ENCODE results near the gene TMEM229A. TPM values are rescaled to one million over a fixed set of nuclear protein-coding genes. Genes with fewer than 3 reads are reported as not detected.

Gene TMEM229A
- total and polyA plus RNA-seq, 10 of the 15 experiments (the other 5 are each of a cell fraction or from before 2014, with no cell fraction given): not detected

DNA sequence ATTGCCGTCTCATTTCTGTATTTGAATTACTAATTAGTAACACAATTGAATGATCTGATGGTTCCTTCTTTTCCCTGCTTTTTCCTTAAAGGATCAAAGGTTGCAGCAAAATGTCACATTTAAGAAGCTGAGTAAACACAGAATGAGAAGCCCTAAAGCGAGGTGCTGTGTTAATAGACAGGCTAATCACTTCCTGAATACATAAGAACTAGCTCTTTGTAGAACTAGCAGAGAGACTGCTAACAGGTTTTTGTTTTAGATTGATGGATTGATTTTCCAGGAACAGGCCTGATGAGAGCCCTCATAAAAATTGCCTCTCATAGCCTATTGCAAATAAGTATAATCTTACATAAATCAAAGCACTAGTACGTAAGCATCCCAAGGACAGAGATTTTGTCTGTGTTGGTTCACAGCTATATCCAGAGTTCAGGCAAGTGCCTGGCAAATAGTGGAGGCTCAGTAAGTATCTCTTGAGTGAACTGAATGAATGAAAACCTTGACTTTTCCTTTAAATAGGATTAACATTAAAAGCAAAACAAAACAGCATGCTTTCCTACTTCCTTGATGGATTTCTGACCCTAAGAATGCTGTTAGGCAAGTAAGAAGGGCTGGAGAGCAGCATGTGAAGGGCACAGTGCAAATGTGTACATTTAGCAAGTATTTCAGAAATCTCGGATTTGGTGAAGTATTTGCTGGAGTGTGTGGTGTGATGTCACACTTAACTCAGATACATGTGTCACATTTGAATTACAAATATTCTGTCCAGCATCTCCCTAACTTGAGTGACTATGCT lies 3.3 kb downstream of the TMEM229A start (continued):
- TF ChIP-seq, protein P1, sequence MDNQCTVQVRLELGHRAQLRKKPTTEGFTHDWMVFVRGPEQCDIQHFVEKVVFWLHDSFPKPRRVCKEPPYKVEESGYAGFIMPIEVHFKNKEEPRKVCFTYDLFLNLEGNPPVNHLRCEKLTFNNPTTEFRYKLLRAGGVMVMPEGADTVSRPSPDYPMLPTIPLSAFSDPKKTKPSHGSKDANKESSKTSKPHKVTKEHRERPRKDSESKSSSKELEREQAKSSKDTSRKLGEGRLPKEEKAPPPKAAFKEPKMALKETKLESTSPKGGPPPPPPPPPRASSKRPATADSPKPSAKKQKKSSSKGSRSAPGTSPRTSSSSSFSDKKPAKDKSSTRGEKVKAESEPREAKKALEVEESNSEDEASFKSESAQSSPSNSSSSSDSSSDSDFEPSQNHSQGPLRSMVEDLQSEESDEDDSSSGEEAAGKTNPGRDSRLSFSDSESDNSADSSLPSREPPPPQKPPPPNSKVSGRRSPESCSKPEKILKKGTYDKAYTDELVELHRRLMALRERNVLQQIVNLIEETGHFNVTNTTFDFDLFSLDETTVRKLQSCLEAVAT (IDR thresholded peaks at IDR 0.05): no peak

DNA sequence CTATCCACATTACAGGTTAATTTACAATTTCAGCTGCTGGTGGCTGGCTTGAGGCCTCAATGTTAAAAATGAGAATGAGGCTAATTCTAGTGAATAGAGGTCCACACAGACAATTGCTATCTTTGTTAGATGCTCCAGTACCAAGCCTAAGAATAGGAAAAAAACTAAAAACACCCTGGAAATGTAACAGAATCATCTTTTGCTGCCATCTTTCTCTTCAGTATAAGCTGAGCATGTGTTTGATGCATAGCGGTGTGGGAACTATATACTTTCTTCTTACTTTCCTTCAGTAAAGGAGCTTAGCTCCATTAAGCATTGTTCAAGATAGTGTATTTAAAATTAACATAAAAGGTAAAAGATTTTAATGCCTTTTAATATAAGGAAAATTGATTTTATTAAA lies 5.6 kb downstream of the TMEM229A start:
- Histone ChIP-seq H3K9me3 (replicated peaks; ENCODE audit: control insufficient read depth, insufficient read depth, low read length) (no peaks in the 10 kb centered on the region), H3K36me3 (ENCODE audit: control insufficient read depth in 2 of 2, insufficient read depth in 2 of 2, low read length in 1 of 2) (no peaks in the 10 kb centered on the region), H4K20me1 (ENCODE audit: control insufficient read depth, insufficient read depth) (no peaks in the 10 kb centered on the region), H3K4me2 (ENCODE audit: control insufficient read depth, insufficient read depth) (no peak overlapping the region), H3K4me3 (no peak overlapping the region), H3K4me1 (ENCODE audit: control insufficient read depth, insufficient read depth, low read length) (no peaks in the 10 kb centered on the region), H3K9ac (ENCODE audit: control insufficient read depth, insufficient read depth, low read length) (no peak overlapping the region), H3K27me3 (replicated peaks in 1 of 2; ENCODE audit: control insufficient read depth in 2 of 2, insufficient read depth in 2 of 2, low read length in 1 of 2) (peaks cover 0 to 2% of the 10 kb centered on the region in 2 experiments; a peak in 3 of 4 replicates), H2AFZ (ENCODE audit: control insufficient read depth, low read depth, low read length) (no peak overlapping the region), H3K79me2 (ENCODE audit: control insufficient read depth, insufficient read depth, low read length) (no peaks in the 10 kb centered on the region), H3K27ac (ENCODE audit: control insufficient read depth, insufficient read depth) (no peak overlapping the region)
- TF ChIP-seq, protein P2, sequence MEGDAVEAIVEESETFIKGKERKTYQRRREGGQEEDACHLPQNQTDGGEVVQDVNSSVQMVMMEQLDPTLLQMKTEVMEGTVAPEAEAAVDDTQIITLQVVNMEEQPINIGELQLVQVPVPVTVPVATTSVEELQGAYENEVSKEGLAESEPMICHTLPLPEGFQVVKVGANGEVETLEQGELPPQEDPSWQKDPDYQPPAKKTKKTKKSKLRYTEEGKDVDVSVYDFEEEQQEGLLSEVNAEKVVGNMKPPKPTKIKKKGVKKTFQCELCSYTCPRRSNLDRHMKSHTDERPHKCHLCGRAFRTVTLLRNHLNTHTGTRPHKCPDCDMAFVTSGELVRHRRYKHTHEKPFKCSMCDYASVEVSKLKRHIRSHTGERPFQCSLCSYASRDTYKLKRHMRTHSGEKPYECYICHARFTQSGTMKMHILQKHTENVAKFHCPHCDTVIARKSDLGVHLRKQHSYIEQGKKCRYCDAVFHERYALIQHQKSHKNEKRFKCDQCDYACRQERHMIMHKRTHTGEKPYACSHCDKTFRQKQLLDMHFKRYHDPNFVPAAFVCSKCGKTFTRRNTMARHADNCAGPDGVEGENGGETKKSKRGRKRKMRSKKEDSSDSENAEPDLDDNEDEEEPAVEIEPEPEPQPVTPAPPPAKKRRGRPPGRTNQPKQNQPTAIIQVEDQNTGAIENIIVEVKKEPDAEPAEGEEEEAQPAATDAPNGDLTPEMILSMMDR (IDR thresholded peaks at IDR 0.05 in 2 of 3, conservative IDR thresholded peaks at IDR 0.05 in 1 of 3; ENCODE audit: control insufficient read depth in 2 of 3, extremely low read depth in 1 of 3, insufficient read depth in 1 of 3, low read depth in 3 of 3, low read length in 3 of 3): no peak
- no peak for TF ChIP-seq CREM (IDR thresholded peaks at IDR 0.05; ENCODE audit: low read depth)
- TF ChIP-seq KDM1A (IDR thresholded peaks at IDR 0.05; ENCODE audit: borderline replicate concordance): no peak
- TF ChIP-seq RFX5 (IDR thresholded peaks at IDR 0.05; ENCODE audit: low read depth, low read length): no peak
- no peak for TF ChIP-seq MYB (IDR thresholded peaks at IDR 0.05; ENCODE audit: borderline replicate concordance, low read depth, low read length)
- no peak for TF ChIP-seq BMI1 (IDR thresholded peaks at IDR 0.05; ENCODE audit: borderline replicate concordance)
- TF ChIP-seq, protein P3, sequence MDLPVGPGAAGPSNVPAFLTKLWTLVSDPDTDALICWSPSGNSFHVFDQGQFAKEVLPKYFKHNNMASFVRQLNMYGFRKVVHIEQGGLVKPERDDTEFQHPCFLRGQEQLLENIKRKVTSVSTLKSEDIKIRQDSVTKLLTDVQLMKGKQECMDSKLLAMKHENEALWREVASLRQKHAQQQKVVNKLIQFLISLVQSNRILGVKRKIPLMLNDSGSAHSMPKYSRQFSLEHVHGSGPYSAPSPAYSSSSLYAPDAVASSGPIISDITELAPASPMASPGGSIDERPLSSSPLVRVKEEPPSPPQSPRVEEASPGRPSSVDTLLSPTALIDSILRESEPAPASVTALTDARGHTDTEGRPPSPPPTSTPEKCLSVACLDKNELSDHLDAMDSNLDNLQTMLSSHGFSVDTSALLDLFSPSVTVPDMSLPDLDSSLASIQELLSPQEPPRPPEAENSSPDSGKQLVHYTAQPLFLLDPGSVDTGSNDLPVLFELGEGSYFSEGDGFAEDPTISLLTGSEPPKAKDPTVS (IDR thresholded peaks at IDR 0.05; ENCODE audit: low read depth, low read length): no peak
- TF ChIP-seq, protein P4, sequence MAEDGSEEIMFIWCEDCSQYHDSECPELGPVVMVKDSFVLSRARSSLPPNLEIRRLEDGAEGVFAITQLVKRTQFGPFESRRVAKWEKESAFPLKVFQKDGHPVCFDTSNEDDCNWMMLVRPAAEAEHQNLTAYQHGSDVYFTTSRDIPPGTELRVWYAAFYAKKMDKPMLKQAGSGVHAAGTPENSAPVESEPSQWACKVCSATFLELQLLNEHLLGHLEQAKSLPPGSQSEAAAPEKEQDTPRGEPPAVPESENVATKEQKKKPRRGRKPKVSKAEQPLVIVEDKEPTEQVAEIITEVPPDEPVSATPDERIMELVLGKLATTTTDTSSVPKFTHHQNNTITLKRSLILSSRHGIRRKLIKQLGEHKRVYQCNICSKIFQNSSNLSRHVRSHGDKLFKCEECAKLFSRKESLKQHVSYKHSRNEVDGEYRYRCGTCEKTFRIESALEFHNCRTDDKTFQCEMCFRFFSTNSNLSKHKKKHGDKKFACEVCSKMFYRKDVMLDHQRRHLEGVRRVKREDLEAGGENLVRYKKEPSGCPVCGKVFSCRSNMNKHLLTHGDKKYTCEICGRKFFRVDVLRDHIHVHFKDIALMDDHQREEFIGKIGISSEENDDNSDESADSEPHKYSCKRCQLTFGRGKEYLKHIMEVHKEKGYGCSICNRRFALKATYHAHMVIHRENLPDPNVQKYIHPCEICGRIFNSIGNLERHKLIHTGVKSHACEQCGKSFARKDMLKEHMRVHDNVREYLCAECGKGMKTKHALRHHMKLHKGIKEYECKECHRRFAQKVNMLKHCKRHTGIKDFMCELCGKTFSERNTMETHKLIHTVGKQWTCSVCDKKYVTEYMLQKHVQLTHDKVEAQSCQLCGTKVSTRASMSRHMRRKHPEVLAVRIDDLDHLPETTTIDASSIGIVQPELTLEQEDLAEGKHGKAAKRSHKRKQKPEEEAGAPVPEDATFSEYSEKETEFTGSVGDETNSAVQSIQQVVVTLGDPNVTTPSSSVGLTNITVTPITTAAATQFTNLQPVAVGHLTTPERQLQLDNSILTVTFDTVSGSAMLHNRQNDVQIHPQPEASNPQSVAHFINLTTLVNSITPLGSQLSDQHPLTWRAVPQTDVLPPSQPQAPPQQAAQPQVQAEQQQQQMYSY (CRISPR knock-in tag; IDR thresholded peaks at IDR 0.05): no peak
- no peak for TF ChIP-seq CEBPB (IDR thresholded peaks at IDR 0.05; ENCODE audit: borderline replicate concordance in 1 of 2, low read depth in 2 of 2, low read length in 2 of 2)
- TF ChIP-seq BCL11A (IDR thresholded peaks at IDR 0.05; ENCODE audit: low read depth, low read length): no peak
- POLR2A ChIA-PET: interaction anchor here (0.5 kb wide), 1 partner anchor 17 kb away, joined by 4 read pairs; no protein-coding TSS in a partner anchor
- SMC1A ChIA-PET (ENCODE audit: uncharacterized antibody, unreplicated experiment): no interaction called here
- in situ Hi-C loops (cut with MboI) (no loop called here), intact Hi-C loops (cut with micrococcal nuclease; ENCODE audit: unreplicated experiment) (no loop called here)
- CTCF ChIA-PET: interaction anchor here (1.2 to 4.8 kb wide), 2 partner anchors 9 to 18 kb away, joined by 4 to 13 read pairs; no protein-coding TSS in a partner anchor
- BruUV-seq (replicated peaks): no TSS peak
- no peak for FAIRE-seq
- WGBS (ENCODE audit: insufficient coverage, insufficient replicate concordance, low lambda C conversion rate, missing lambda C conversion rate): 96% methylated on average over 1 of the region's 1 CpG
- DNase-seq (ENCODE audit: low read depth, low spot score): no peak
- RAD21 ChIA-PET (ENCODE audit: unreplicated experiment): no interaction called here
- no peak for ATAC-seq
